Measurements from ENCODE around the gene FAM171A1. TPM values are rescaled to one million over a fixed set of nuclear protein-coding genes. Genes with fewer than 3 reads are reported as not detected.

The FAM171A1 gene
- total and polyA plus RNA-seq, 2 donors (not counting 1 experiment from before 2014, with no cell fraction given) = 8.8 to 10.3 TPM

- TF ChIP-seq CTCF (conservative IDR thresholded peaks at IDR 0.05 in 1 of 2, IDR thresholded peaks at IDR 0.05 in 1 of 2; ENCODE audit: low read depth in 1 of 2, low read length in 2 of 2) = no peak
- TF ChIP-seq EZH2 (IDR thresholded peaks at IDR 0.05; ENCODE audit: low read length, missing control alignments) = no peak
- no peak for DNase-seq (ENCODE audit: low read depth in 2 of 2)
- no peaks in the 10 kb centered on the region for H3K36me3 ChIP-seq (ENCODE audit: control insufficient read depth, insufficient read depth, low read length)
- H3K4me2 ChIP-seq (ENCODE audit: extremely low read depth, insufficient read depth, low read length) = no peak overlapping the region
- no peaks in the 10 kb centered on the region for H4K20me1 ChIP-seq (ENCODE audit: control insufficient read depth, extremely low read depth, insufficient read depth, low read length)
- H3K9ac ChIP-seq (ENCODE audit: insufficient read depth, low read length) = no peak overlapping the region
- no peaks in the 10 kb centered on the region for H3K79me2 ChIP-seq (ENCODE audit: control insufficient read depth, insufficient read depth, low read length)
- no peaks in the 10 kb centered on the region for H3K4me1 ChIP-seq (ENCODE audit: control insufficient read depth, extremely low read depth, insufficient read depth, low read length)
- no peak overlapping the region for H2AFZ ChIP-seq (ENCODE audit: low read length)
- no peaks in the 10 kb centered on the region for H3K9me3 ChIP-seq (ENCODE audit: control insufficient read depth, insufficient read depth, low read depth, low read length)
- no peaks in the 10 kb centered on the region for H3K27me3 ChIP-seq (ENCODE audit: control insufficient read depth, insufficient read depth, low read length)
- H3K4me3 ChIP-seq (replicated peaks in 1 of 4; ENCODE audit: control extremely low read depth in 1 of 4, insufficient read depth in 1 of 4, low read depth in 3 of 4, low read length in 4 of 4) = no peak overlapping the region
- no peak overlapping the region for H3K27ac ChIP-seq (ENCODE audit: insufficient read depth, low read length)
These were observed 106.0 kb downstream of the FAM171A1 start for GRCh38 chr10:15265056-15265455.

- Histone ChIP-seq H3K79me2 (ENCODE audit: control insufficient read depth, insufficient read depth, low read length) (no peaks in the 10 kb centered on the region), H2AFZ (ENCODE audit: low read length) (no peak overlapping the region), H3K4me2 (ENCODE audit: extremely low read depth, insufficient read depth, low read length) (no peak overlapping the region), H3K9me3 (ENCODE audit: control insufficient read depth, insufficient read depth, low read depth, low read length) (no peaks in the 10 kb centered on the region), H3K27me3 (ENCODE audit: control insufficient read depth, insufficient read depth, low read length) (no peaks in the 10 kb centered on the region), H3K27ac (ENCODE audit: insufficient read depth, low read length) (no peak overlapping the region), H3K9ac (ENCODE audit: insufficient read depth, low read length) (no peak overlapping the region), H3K36me3 (ENCODE audit: control insufficient read depth, insufficient read depth, low read length) (no peaks in the 10 kb centered on the region), H4K20me1 (ENCODE audit: control insufficient read depth, extremely low read depth, insufficient read depth, low read length) (no peaks in the 10 kb centered on the region), H3K4me1 (ENCODE audit: control insufficient read depth, extremely low read depth, insufficient read depth, low read length) (no peaks in the 10 kb centered on the region), H3K4me3 (replicated peaks in 1 of 4; ENCODE audit: control extremely low read depth in 1 of 4, insufficient read depth in 1 of 4, low read depth in 3 of 4, low read length in 4 of 4) (no peak overlapping the region)
- TF ChIP-seq EZH2 (IDR thresholded peaks at IDR 0.05; ENCODE audit: low read length, missing control alignments) (no peak), CTCF (conservative IDR thresholded peaks at IDR 0.05 in 1 of 2, IDR thresholded peaks at IDR 0.05 in 1 of 2; ENCODE audit: low read depth in 1 of 2, low read length in 2 of 2) (no peak)
- no peak for DNase-seq (ENCODE audit: low read depth in 2 of 2)
These were observed 107.3 kb downstream of the FAM171A1 start for GRCh38 chr10:15263657-15264323.

GRCh38 chr10:15262036-15262713 lies 108.9 kb downstream of the FAM171A1 start:
- H3K36me3 ChIP-seq (ENCODE audit: control insufficient read depth, insufficient read depth, low read length) = no peaks in the 10 kb centered on the region
- no peaks in the 10 kb centered on the region for H3K9me3 ChIP-seq (ENCODE audit: control insufficient read depth, insufficient read depth, low read depth, low read length)
- no peaks in the 10 kb centered on the region for H3K79me2 ChIP-seq (ENCODE audit: control insufficient read depth, insufficient read depth, low read length)
- TF ChIP-seq EZH2 (IDR thresholded peaks at IDR 0.05; ENCODE audit: low read length, missing control alignments) (no peak), CTCF (conservative IDR thresholded peaks at IDR 0.05 in 1 of 2, IDR thresholded peaks at IDR 0.05 in 1 of 2; ENCODE audit: low read depth in 1 of 2, low read length in 2 of 2) (peak; percentile 42 to 43)
- H4K20me1 ChIP-seq (ENCODE audit: control insufficient read depth, extremely low read depth, insufficient read depth, low read length) = no peaks in the 10 kb centered on the region
- no peak overlapping the region for H3K4me3 ChIP-seq (replicated peaks in 1 of 4; ENCODE audit: control extremely low read depth in 1 of 4, insufficient read depth in 1 of 4, low read depth in 3 of 4, low read length in 4 of 4)
- no peak overlapping the region for H3K9ac ChIP-seq (ENCODE audit: insufficient read depth, low read length)
- no peak overlapping the region for H2AFZ ChIP-seq (ENCODE audit: low read length)
- no peaks in the 10 kb centered on the region for H3K27me3 ChIP-seq (ENCODE audit: control insufficient read depth, insufficient read depth, low read length)
- DNase-seq (ENCODE audit: low read depth in 2 of 2) = peak; percentile 12 to 52
- no peak overlapping the region for H3K4me2 ChIP-seq (ENCODE audit: extremely low read depth, insufficient read depth, low read length)
- H3K27ac ChIP-seq (ENCODE audit: insufficient read depth, low read length) = no peak overlapping the region
- no peaks in the 10 kb centered on the region for H3K4me1 ChIP-seq (ENCODE audit: control insufficient read depth, extremely low read depth, insufficient read depth, low read length)

Data from fibroblast of lung (primary cell).